Activated CD8-positive, alpha-beta T cell treated with anti-CD3 and anti-CD28 coated beads, Interleukin-2, amount 10 ng/mL, durations not matched to agents 7 days and 5 days (primary cell): ENCODE results near the gene CCDC59. TPM values are rescaled to one million over a fixed set of nuclear protein-coding genes. Genes with fewer than 3 reads are reported as not detected.
"Not testable (repeated sequence)": the region's sequence is repeated elsewhere in the genome, so short reads cannot be mapped to it uniquely, and the experiment has no call there.

ENCODE experiments used
- ATAC-seq: fragments of 150-1000 bp; cut with Tn5 transposase; one replicate; pipeline ENCODE4 v1.10.0; 2021; ENCODE audit warnings: moderate library complexity
- CTCF ChIA-PET: fragments of 350-600 bp; sonication (Branson Sonifier 250); formaldehyde crosslinking; loops from one replicate; lab custom pipeline; 2021; ENCODE audit warnings: antibody characterized with exemption; lab: Charles Lee
- POLR2A ChIA-PET: fragments of 350-600 bp; sonication (Branson Sonifier 250); formaldehyde crosslinking; loops from one replicate; lab custom pipeline; 2021; ENCODE audit warnings: antibody characterized with exemption; lab: Charles Lee
- DNase-seq: peaks from one replicate; pipeline ENCODE4 v3.0.0-alpha.2; 2020
- H3K27ac Mint-ChIP-seq: one replicate; pipeline ENCODE4 v1.8.0; 2021; ENCODE audit warnings: mild to moderate bottlenecking, mixed read lengths
- H3K27me3 Mint-ChIP-seq: one replicate; pipeline ENCODE4 v1.8.0; 2021; ENCODE audit warnings: low read depth, mixed read lengths
- H3K36me3 Mint-ChIP-seq: one replicate; pipeline ENCODE4 v1.8.0; 2021; ENCODE audit warnings: low read depth, mixed read lengths
- H3K4me1 Mint-ChIP-seq: one replicate; pipeline ENCODE4 v1.8.0; 2021; ENCODE audit warnings: low read depth, mixed read lengths
- H3K4me3 Mint-ChIP-seq: one replicate; pipeline ENCODE4 v1.8.0; 2021; ENCODE audit warnings: mild to moderate bottlenecking, mixed read lengths
- H3K9me3 Mint-ChIP-seq: one replicate; pipeline ENCODE4 v1.8.0; 2022; ENCODE audit warnings: mixed read lengths; ENCODE audit not compliant: insufficient read depth
- total RNA-seq, 2 experiments: library from RNA; stranded (reverse); gene quantifications; one replicate each; pipeline ENCODE4 v1.2.3, GENCODE V29; 2021

The CCDC59 gene
- total RNA-seq, 2 experiments from 2014 or later, result 45.1 to 49.0 TPM

- not testable (repeated sequence) for ATAC-seq, DNase-seq, H3K9me3 Mint-ChIP-seq, H3K27ac Mint-ChIP-seq, H3K4me3 Mint-ChIP-seq, H3K27me3 Mint-ChIP-seq
- peaks cover 27% of the 10 kb centered on the region for H3K36me3 Mint-ChIP-seq
- peaks cover 32% of the 10 kb centered on the region for H3K4me1 Mint-ChIP-seq
- POLR2A ChIA-PET, result interaction anchor here (0.5 kb wide), 1 partner anchor 435 kb away, joined by 4 read pairs; no protein-coding TSS in a partner anchor
- CTCF ChIA-PET, result interaction anchor here (0.7 to 1.5 kb wide), 2 partner anchors 13 to 24 kb away, joined by 3 read pairs; no protein-coding TSS in a partner anchor
These were observed 2.6 kb upstream of the CCDC59 start for GRCh38 chr12:82360834-82361233.

GRCh38 chr12:82359115-82359478 is 910 bp upstream of the CCDC59 start:
- peak overlapping the region; percentile 99 for H3K27ac Mint-ChIP-seq
- H3K4me3 Mint-ChIP-seq, result peak overlapping the region; percentile 93
- peaks cover 38% of the 10 kb centered on the region for H3K36me3 Mint-ChIP-seq
- no peaks in the 10 kb centered on the region for H3K9me3 Mint-ChIP-seq
- ChIA-PET POLR2A (interaction anchor here (1.2 kb wide), 2 partner anchors 15 to 327 kb away, joined by 6 to 8 read pairs; partner anchors contain the start of gene TMTC2), CTCF (interaction anchor here (1.1 to 2.1 kb wide), 5 partner anchors 9 to 761 kb away, joined by 3 to 11 read pairs (median 9); partner anchors contain the start of gene TMTC2)
- H3K27me3 Mint-ChIP-seq, result no peaks in the 10 kb centered on the region
- H3K4me1 Mint-ChIP-seq, result peaks cover 42% of the 10 kb centered on the region
- DNase-seq, result no peak
- ATAC-seq, result no peak

- Mint-ChIP-seq H3K4me3 (peak overlapping the region; percentile 93), H3K4me1 (peaks cover 42% of the 10 kb centered on the region), H3K36me3 (peaks cover 45% of the 10 kb centered on the region), H3K27ac (peak overlapping the region; percentile 99), H3K9me3 (no peaks in the 10 kb centered on the region), H3K27me3 (no peaks in the 10 kb centered on the region)
- DNase-seq, result no peak
- CTCF ChIA-PET, result interaction anchor here (0.8 to 3.3 kb wide), 9 partner anchors 8 to 760 kb away, joined by 3 to 20 read pairs (median 9); partner anchors contain the start of gene TMTC2
- POLR2A ChIA-PET, result interaction anchor here (1.0 to 1.2 kb wide), 4 partner anchors 11 to 328 kb away, joined by 3 to 8 read pairs (median 4); partner anchors contain the start of gene TMTC2
- ATAC-seq, result no peak
These were observed 365 bp downstream of the CCDC59 start for GRCh38 chr12:82357845-82358199.

GRCh38 chr12:82357340-82357739 is 847 bp downstream of the CCDC59 start:
- Mint-ChIP-seq H3K4me3 (peak overlapping the region; percentile 93), H3K27ac (peak overlapping the region; percentile 99), H3K9me3 (no peaks in the 10 kb centered on the region), H3K27me3 (no peaks in the 10 kb centered on the region), H3K36me3 (peaks cover 45% of the 10 kb centered on the region), H3K4me1 (peaks cover 40% of the 10 kb centered on the region)
- ATAC-seq (no peak), DNase-seq (no peak)
- CTCF ChIA-PET, result interaction anchor here (1.0 to 3.3 kb wide), 4 partner anchors 7 to 329 kb away, joined by 3 to 20 read pairs (median 9); partner anchors contain the start of gene TMTC2
- POLR2A ChIA-PET, result no interaction called here

GRCh38 chr12:82351390-82351789 is 6.8 kb downstream of the CCDC59 start:
- DNase-seq (no peak), ATAC-seq (no peak)
- ChIA-PET POLR2A (no interaction called here), CTCF (no interaction called here)
- Mint-ChIP-seq H3K36me3 (peaks cover 31% of the 10 kb centered on the region), H3K27ac (no peak overlapping the region), H3K4me1 (peaks cover 16% of the 10 kb centered on the region), H3K9me3 (no peaks in the 10 kb centered on the region), H3K27me3 (no peaks in the 10 kb centered on the region), H3K4me3 (no peak overlapping the region)

GRCh38 chr12:82350161-82350560 is 8.0 kb downstream of the CCDC59 start:
- CTCF ChIA-PET, result interaction anchor here (1.2 kb wide), 1 partner anchor 8 kb away, joined by 9 read pairs; the partner anchor contains the start of genes CCDC59 and METTL25

GRCh38 chr12:82329508-82329907 is 28.7 kb downstream of the CCDC59 start:
- H3K9me3 Mint-ChIP-seq, result no peaks in the 10 kb centered on the region
- no peak overlapping the region for H3K27ac Mint-ChIP-seq
- POLR2A ChIA-PET, result no interaction called here
- no peaks in the 10 kb centered on the region for H3K36me3 Mint-ChIP-seq
- peaks cover 12% of the 10 kb centered on the region for H3K27me3 Mint-ChIP-seq
- CTCF ChIA-PET, result no interaction called here
- DNase-seq (no peak), ATAC-seq (no peak)
- H3K4me3 Mint-ChIP-seq, result no peak overlapping the region
- H3K4me1 Mint-ChIP-seq, result no peaks in the 10 kb centered on the region

More at GRCh38 chr12:82350161-82350560, 8.0 kb downstream of the CCDC59 start:
- H3K36me3 Mint-ChIP-seq, result peaks cover 18% of the 10 kb centered on the region
- POLR2A ChIA-PET, result no interaction called here
- H3K27me3 Mint-ChIP-seq, result no peaks in the 10 kb centered on the region
- ATAC-seq, result no peak
- H3K9me3 Mint-ChIP-seq, result no peaks in the 10 kb centered on the region
- DNase-seq, result no peak
- H3K27ac Mint-ChIP-seq, result no peak overlapping the region
- no peak overlapping the region for H3K4me3 Mint-ChIP-seq
- H3K4me1 Mint-ChIP-seq, result peaks cover 4% of the 10 kb centered on the region

- ChIA-PET CTCF (no interaction called here), POLR2A (no interaction called here)
- Mint-ChIP-seq H3K27me3 (peaks cover 12% of the 10 kb centered on the region), H3K27ac (no peak overlapping the region), H3K4me1 (no peaks in the 10 kb centered on the region), H3K4me3 (no peak overlapping the region), H3K9me3 (no peaks in the 10 kb centered on the region), H3K36me3 (no peaks in the 10 kb centered on the region)
- DNase-seq (no peak), ATAC-seq (no peak)
These were observed 30.3 kb downstream of the CCDC59 start for GRCh38 chr12:82327861-82328260.

GRCh38 chr12:82326905-82327503 is 31.2 kb downstream of the CCDC59 start:
- Mint-ChIP-seq H3K4me1 (no peaks in the 10 kb centered on the region), H3K27ac (no peak overlapping the region), H3K9me3 (no peaks in the 10 kb centered on the region), H3K4me3 (no peak overlapping the region), H3K36me3 (no peaks in the 10 kb centered on the region), H3K27me3 (peaks cover 12% of the 10 kb centered on the region)
- POLR2A ChIA-PET, result interaction anchor here (0.7 kb wide), 1 partner anchor 37 kb away, joined by 3 read pairs; no protein-coding TSS in a partner anchor
- CTCF ChIA-PET, result no interaction called here
- ATAC-seq (no peak), DNase-seq (no peak)

- ATAC-seq (no peak), DNase-seq (no peak)
- POLR2A ChIA-PET, result no interaction called here
- no peaks in the 10 kb centered on the region for H3K9me3 Mint-ChIP-seq
- H3K27me3 Mint-ChIP-seq, result peaks cover 4% of the 10 kb centered on the region
- no peak overlapping the region for H3K27ac Mint-ChIP-seq
- H3K4me3 Mint-ChIP-seq, result no peak overlapping the region
- CTCF ChIA-PET, result no interaction called here
- no peaks in the 10 kb centered on the region for H3K36me3 Mint-ChIP-seq
- H3K4me1 Mint-ChIP-seq, result no peaks in the 10 kb centered on the region
These were observed 32.4 kb downstream of the CCDC59 start for GRCh38 chr12:82325540-82326336.

- ChIA-PET CTCF (no interaction called here), POLR2A (no interaction called here)
- H3K36me3 Mint-ChIP-seq, result no peaks in the 10 kb centered on the region
- no peak for DNase-seq
- no peak for ATAC-seq
- H3K9me3 Mint-ChIP-seq, result no peaks in the 10 kb centered on the region
- H3K4me3 Mint-ChIP-seq, result no peak overlapping the region
- H3K27me3 Mint-ChIP-seq, result peaks cover under 1% of the 10 kb centered on the region
- H3K4me1 Mint-ChIP-seq, result no peaks in the 10 kb centered on the region
- H3K27ac Mint-ChIP-seq, result no peak overlapping the region
These were observed 38.9 kb downstream of the CCDC59 start for GRCh38 chr12:82319276-82319675.
